Progenitor cell of endocrine pancreas (in vitro differentiated cells): ENCODE measurements around the gene HNRNPUL2. TPM values are rescaled to one million over a fixed set of nuclear protein-coding genes. Genes with fewer than 3 reads are reported as not detected.

Source experiments
- DNase-seq: peaks from one replicate; pipeline ENCODE4 v3.0.0; 2021; ENCODE audit warnings: low spot score; ENCODE audit not compliant: unreplicated experiment
- H3K27ac Mint-ChIP-seq: 2 replicates; pipeline ENCODE4 v1.8.0; 2021; ENCODE audit warnings: mild to moderate bottlenecking, moderate library complexity, mixed read lengths
- H3K27me3 Mint-ChIP-seq: 2 replicates; pipeline ENCODE4 v1.8.0; 2021; ENCODE audit warnings: mixed read lengths
- H3K36me3 Mint-ChIP-seq: 2 replicates; pipeline ENCODE4 v1.8.0; 2022; ENCODE audit warnings: mixed read lengths; ENCODE audit not compliant: insufficient read depth
- H3K4me1 Mint-ChIP-seq: 2 replicates; pipeline ENCODE4 v1.8.0; 2021; ENCODE audit warnings: low read depth, mixed read lengths
- H3K4me3 Mint-ChIP-seq: 2 replicates; pipeline ENCODE4 v1.8.0; 2021; ENCODE audit warnings: low read depth, mild to moderate bottlenecking, moderate library complexity, mixed read lengths
- H3K9me3 Mint-ChIP-seq: 2 replicates; pipeline ENCODE4 v1.8.0; 2021; ENCODE audit warnings: low read depth, mixed read lengths
- CTCF ChIP-seq: fragments of 200-600 bp; sonication (generic); IDR thresholded peaks from one replicate; pipeline ENCODE4 v1.5.0; 2021; ENCODE audit warnings: antibody characterized with exemption, mild to moderate bottlenecking; ENCODE audit not compliant: unreplicated experiment
- total RNA-seq: library from RNA; stranded (reverse); gene quantifications from 2 replicates; pipeline ENCODE4 v1.2.1, GENCODE V29; 2021

Gene HNRNPUL2
- total RNA-seq, 1 donor from 2014 or later: 61.0 TPM

- H3K36me3 Mint-ChIP-seq: peaks cover 16% of the 10 kb centered on the region
- peak; percentile 8 for TF ChIP-seq CTCF
- H3K9me3 Mint-ChIP-seq: no peaks in the 10 kb centered on the region
Observed at GRCh38 chr11:62709247-62710000, 17.8 kb downstream of the HNRNPUL2 start.

GRCh38 chr11:62708793-62709192 is 18.5 kb downstream of the HNRNPUL2 start:
- no peaks in the 10 kb centered on the region for H3K27me3 Mint-ChIP-seq
- H3K36me3 Mint-ChIP-seq: peaks cover 13% of the 10 kb centered on the region

More at GRCh38 chr11:62709247-62710000, 17.8 kb downstream of the HNRNPUL2 start:
- Mint-ChIP-seq H3K27me3 (no peaks in the 10 kb centered on the region), H3K4me1 (peaks cover 41% of the 10 kb centered on the region), H3K4me3 (peak overlapping the region; percentile 95), H3K27ac (peak overlapping the region; percentile 99)
- DNase-seq: peak; percentile 83

GRCh38 chr11:62708392-62708791 is 18.9 kb downstream of the HNRNPUL2 start:
- Mint-ChIP-seq H3K27ac (peak overlapping the region; percentile 99), H3K36me3 (peaks cover 10% of the 10 kb centered on the region), H3K9me3 (no peaks in the 10 kb centered on the region), H3K4me3 (peak overlapping the region; percentile 95), H3K4me1 (peaks cover 34% of the 10 kb centered on the region), H3K27me3 (no peaks in the 10 kb centered on the region)
- no peak for DNase-seq
- TF ChIP-seq CTCF: no peak

More at GRCh38 chr11:62708793-62709192, 18.5 kb downstream of the HNRNPUL2 start:
- Mint-ChIP-seq H3K9me3 (no peaks in the 10 kb centered on the region), H3K27ac (peak overlapping the region; percentile 99), H3K4me3 (peak overlapping the region; percentile 95), H3K4me1 (peaks cover 36% of the 10 kb centered on the region)
- TF ChIP-seq CTCF: no peak
- no peak for DNase-seq

GRCh38 chr11:62707277-62707861 is 19.9 kb downstream of the HNRNPUL2 start, which contains the start of the genes BSCL2 and GNG3:
BSCL2 (minus strand) TSS chr11:62707424; CDS start chr11:62707195, 229 bp downstream.
GNG3 (plus strand) TSS chr11:62707676; CDS start chr11:62708296, 620 bp downstream.
- no peaks in the 10 kb centered on the region for H3K27me3 Mint-ChIP-seq
- peaks cover 12% of the 10 kb centered on the region for H3K36me3 Mint-ChIP-seq
- TF ChIP-seq CTCF: no peak
- H3K9me3 Mint-ChIP-seq: no peaks in the 10 kb centered on the region
- DNase-seq: no peak
- H3K27ac Mint-ChIP-seq: peak within 1 kb of the TSS; percentile 99
- H3K4me1 Mint-ChIP-seq: peaks cover 28% of the 10 kb centered on the region
- H3K4me3 Mint-ChIP-seq: peak within 1 kb of the TSS; percentile 95

GRCh38 chr11:62706850-62707247 is 20.4 kb downstream of the HNRNPUL2 start:
- H3K27ac Mint-ChIP-seq: peak overlapping the region; percentile 81
- peak overlapping the region; percentile 64 for H3K4me3 Mint-ChIP-seq
- no peak for DNase-seq
- H3K36me3 Mint-ChIP-seq: peaks cover 11% of the 10 kb centered on the region
- H3K4me1 Mint-ChIP-seq: peaks cover 28% of the 10 kb centered on the region
- H3K9me3 Mint-ChIP-seq: no peaks in the 10 kb centered on the region
- no peaks in the 10 kb centered on the region for H3K27me3 Mint-ChIP-seq
- TF ChIP-seq CTCF: no peak
